GM12878 (cell line): ENCODE results near the gene CTNNA3. TPM values are rescaled to one million over a fixed set of nuclear protein-coding genes. Genes with fewer than 3 reads are reported as not detected.

Source experiments
- ATAC-seq: fragments of 200-7000 bp; cut with Tn5 transposase; 3 replicates; pipeline ENCODE4 v1.9.1; 2020; ENCODE audit warnings: mild to moderate bottlenecking, moderate library complexity
- BruUV-seq: library from RNA; stranded (reverse); fragments of 400-500 nt; replicated peaks from 2 replicates; lab custom pipeline; 2021; lab: Mats Ljungman, UMichigan
- CTCF ChIA-PET: fragments of 300-600 bp; sonication (Branson Sonifier 250); formaldehyde crosslinking; extraction: SDS; loops from one replicate; lab custom pipeline; 2021; ENCODE audit warnings: inconsistent platforms; lab: Yijun Ruan, JAX
- POLR2A ChIA-PET: fragments of 350-600 bp; formaldehyde crosslinking; extraction: SDS; loops from one replicate; lab custom pipeline; 2021; ENCODE audit warnings: inconsistent platforms; lab: Charles Lee
- RAD21 ChIA-PET: fragments of 300-600 bp; sonication (Branson Sonifier 250); formaldehyde crosslinking; loops from one replicate; lab custom pipeline; 2023; ENCODE audit warnings: antibody characterized with exemption; ENCODE audit not compliant: unreplicated experiment; lab: Charles Lee
- SMC1A ChIA-PET: fragments of 300-600 bp; sonication (Branson Sonifier 250); formaldehyde crosslinking; loops from one replicate; lab custom pipeline; 2023; ENCODE audit not compliant: unreplicated experiment, uncharacterized antibody; lab: Charles Lee
- DNase-seq: peaks from one replicate; pipeline ENCODE4 v3.0.0-alpha.2; 2011; ENCODE audit warnings: low read depth, low spot score
- FAIRE-seq: peaks from 3 replicates; lab custom pipeline; 2011; peaks lifted over from hg19 to GRCh38; lab: Jason Lieb, UNC
- H2AFZ ChIP-seq: 2 replicates; pipeline ENCODE4 v1.6.0; 2011; ENCODE audit warnings: low read depth, low read length, control low read depth; ENCODE audit not compliant: control insufficient read depth
- H3K27ac ChIP-seq: 2 replicates; pipeline ENCODE4 v1.5.1; 2011; ENCODE audit warnings: control low read depth; ENCODE audit not compliant: control insufficient read depth, insufficient read depth
- H3K27me3 ChIP-seq, 2 experiments: replicated peaks in 1 of 2; 2 replicates each; pipeline versions ENCODE4 v1.6.0 to v1.6.1; 2011; ENCODE audit warnings: low read length in 1 of 2; ENCODE audit not compliant: control insufficient read depth in 2 of 2, insufficient read depth in 2 of 2
- H3K36me3 ChIP-seq, 2 experiments: 2 replicates each; pipeline ENCODE4 v1.5.1; 2011; ENCODE audit warnings: low read length in 1 of 2; ENCODE audit not compliant: control insufficient read depth in 2 of 2, insufficient read depth in 2 of 2
- H3K4me1 ChIP-seq: 2 replicates; pipeline ENCODE4 v1.6.1; 2011; ENCODE audit warnings: mild to moderate bottlenecking, low read length, moderate library complexity, mixed read lengths; ENCODE audit not compliant: control insufficient read depth, insufficient read depth
- H3K4me2 ChIP-seq: 2 replicates; pipeline ENCODE4 v1.6.0; 2011; ENCODE audit warnings: control low read depth; ENCODE audit not compliant: control insufficient read depth, insufficient read depth
- H3K4me3 ChIP-seq: fragments of 200-600 bp; sonication (generic); 2 replicates; pipeline ENCODE4 v1.5.1; 2016
- H3K79me2 ChIP-seq: 2 replicates; pipeline ENCODE4 v1.6.0; 2011; ENCODE audit warnings: low read length; ENCODE audit not compliant: control insufficient read depth, insufficient read depth
- H3K9ac ChIP-seq: 2 replicates; pipeline ENCODE4 v1.8.0; 2011; ENCODE audit warnings: low read length, control low read depth, mixed read lengths; ENCODE audit not compliant: control insufficient read depth, insufficient read depth
- H3K9me3 ChIP-seq: replicated peaks from 3 replicates; pipeline ENCODE4 v1.5.1; 2011; ENCODE audit warnings: mild to moderate bottlenecking, low read length; ENCODE audit not compliant: control insufficient read depth, insufficient read depth
- H4K20me1 ChIP-seq: 2 replicates; pipeline ENCODE4 v1.6.0; 2011; ENCODE audit not compliant: control insufficient read depth, insufficient read depth
- ATF7 ChIP-seq: fragments of 450-650 bp; IDR thresholded peaks from 2 replicates; pipeline ENCODE4 v1.6.1; 2016; ENCODE audit warnings: low read depth, mild to moderate bottlenecking
- JUND ChIP-seq: IDR thresholded peaks from 2 replicates; pipeline ENCODE4 v1.6.1; 2012; ENCODE audit warnings: low read depth, mild to moderate bottlenecking, low read length, improper control_type of control experiment, moderate library complexity
- MTA2 ChIP-seq: fragments of 450-650 bp; IDR thresholded peaks from 2 replicates; pipeline ENCODE4 v1.6.1; 2016; ENCODE audit warnings: low read depth, mild to moderate bottlenecking, moderate library complexity
- NFIC ChIP-seq: IDR thresholded peaks from 2 replicates; pipeline ENCODE4 v1.6.1; 2012; ENCODE audit warnings: low read depth, mild to moderate bottlenecking, inconsistent platforms, low read length, moderate library complexity
- PKNOX1 ChIP-seq: fragments of 450-650 bp; IDR thresholded peaks from 2 replicates; pipeline ENCODE4 v1.6.1; 2016; ENCODE audit warnings: mild to moderate bottlenecking
- PML ChIP-seq: IDR thresholded peaks from 2 replicates; pipeline ENCODE4 v1.6.1; 2012; ENCODE audit warnings: low read length, inconsistent platforms
- RBBP5 ChIP-seq: fragments of 200-600 bp; sonication (generic); conservative IDR thresholded peaks from 2 replicates; pipeline ENCODE4 v1.6.1; 2016
- ZNF24 ChIP-seq: fragments of 450-650 bp; IDR thresholded peaks from 2 replicates; pipeline ENCODE4 v1.6.1; 2017; ENCODE audit warnings: antibody characterized with exemption, mild to moderate bottlenecking
- ZNF274 ChIP-seq: IDR thresholded peaks from one replicate; pipeline ENCODE4 v1.8.0; 2011; ENCODE audit not compliant: insufficient read length, insufficient read depth
- ZNF622 ChIP-seq: fragments of 450-650 bp; IDR thresholded peaks from 2 replicates; pipeline ENCODE4 v1.6.1; 2017; ENCODE audit warnings: mild to moderate bottlenecking, inconsistent platforms
- ZZZ3 ChIP-seq: IDR thresholded peaks from 2 replicates; pipeline ENCODE4 v1.6.1; 2011; ENCODE audit warnings: low read depth; ENCODE audit not compliant: control insufficient read depth, insufficient read length
- WGBS: methylation state at CpG from one replicate; pipeline ENCODE4 v1.1.6; 2016; ENCODE audit warnings: low lambda C conversion rate; ENCODE audit not compliant: insufficient replicate concordance, insufficient coverage; ENCODE audit errors: missing lambda C conversion rate; 5-methylcytosine and 5-hydroxymethylcytosine counted together
- in situ Hi-C: fragments of 300-500 bp; cut with MboI; formaldehyde crosslinking; loops from 9 replicates; pipeline ENCODE4 v1.14.3; 2018; ENCODE audit warnings: mixed read lengths
- intact Hi-C: fragments of 100-400 bp; cut with micrococcal nuclease; formaldehyde crosslinking; loops from one replicate; pipeline ENCODE4 v1.14.2; 2022; ENCODE audit not compliant: unreplicated experiment
- polyA plus RNA-seq, 11 experiments: library from polyadenylated mRNA; depleted of rRNA in 4 of 11; unstranded in 6 of 11; stranded (reverse) in 5 of 11; fragments of >200 nt; fragmentation: Nextera tagmentation in 4 of 11; fragmentation: Illumina TruSeq in 1 of 11; extraction: Ambion mirVana in 4 of 11; extraction: Trizol in 1 of 11; gene quantifications; 1 replicate in 1 of 11; 2 replicates in 10 of 11; pipeline versions ENCODE4 v1.2.1 to v1.2.3, GENCODE V29; 2011 to 2016; ENCODE audit warnings: inconsistent platforms in 2 of 11, missing spikeins in 2 of 11, low read depth in 1 of 11
- total RNA-seq, 4 experiments: library from RNA; depleted of rRNA in 3 of 4; stranded (reverse); fragments of >200 nt in 3 of 4; fragmentation: Illumina TruSeq in 1 of 4; extraction: Trizol in 1 of 4; gene quantifications; 2 replicates each; pipeline versions ENCODE4 v1.2.1 to v1.2.3, GENCODE V29; 2013 to 2021
- TF ChIP-seq, protein P1 (sequence below): fragments of 450-650 bp; formaldehyde crosslinking; IDR thresholded peaks from 2 replicates; pipeline ENCODE4 v1.4.0; 2022; ENCODE audit warnings: mild to moderate bottlenecking, moderate library complexity
- TF ChIP-seq, protein P2 (sequence below): fragments of 450-650 bp; IDR thresholded peaks from 2 replicates; pipeline ENCODE4 v1.6.1; 2016; ENCODE audit warnings: mild to moderate bottlenecking, moderate library complexity, borderline replicate concordance
- TF ChIP-seq, protein P3 (sequence below): IDR thresholded peaks from 2 replicates; pipeline ENCODE4 v1.6.1; 2012; ENCODE audit warnings: low read depth, low read length, improper control_type of control experiment

CTNNA3 gene
- total and polyA plus RNA-seq, 10 of the 15 experiments (the other 5 are each of a cell fraction or from before 2014, with no cell fraction given), result under 0.01 to 4.5 (median 0.22) TPM; not detected in 2

- WGBS, result 0% methylated on average over 1 of the region's 1 CpG
- POLR2A ChIA-PET, result no interaction called here
These were observed 445.3 kb downstream of the CTNNA3 start for GRCh38 chr10:67250686-67251085.

More at GRCh38 chr10:67250686-67251085, 445.3 kb downstream of the CTNNA3 start:
- H2AFZ ChIP-seq, result no peak overlapping the region
- H3K9ac ChIP-seq, result no peak overlapping the region
- ChIA-PET SMC1A (no interaction called here), RAD21 (no interaction called here), CTCF (no interaction called here)
- no peaks in the 10 kb centered on the region for H3K36me3 ChIP-seq
- intact Hi-C loops, result no loop called here
- H3K79me2 ChIP-seq, result no peaks in the 10 kb centered on the region
- in situ Hi-C loops, result no loop called here
- no peak for TF ChIP-seq ZNF622
- no peak for TF ChIP-seq PKNOX1
- TF ChIP-seq, protein P1, sequence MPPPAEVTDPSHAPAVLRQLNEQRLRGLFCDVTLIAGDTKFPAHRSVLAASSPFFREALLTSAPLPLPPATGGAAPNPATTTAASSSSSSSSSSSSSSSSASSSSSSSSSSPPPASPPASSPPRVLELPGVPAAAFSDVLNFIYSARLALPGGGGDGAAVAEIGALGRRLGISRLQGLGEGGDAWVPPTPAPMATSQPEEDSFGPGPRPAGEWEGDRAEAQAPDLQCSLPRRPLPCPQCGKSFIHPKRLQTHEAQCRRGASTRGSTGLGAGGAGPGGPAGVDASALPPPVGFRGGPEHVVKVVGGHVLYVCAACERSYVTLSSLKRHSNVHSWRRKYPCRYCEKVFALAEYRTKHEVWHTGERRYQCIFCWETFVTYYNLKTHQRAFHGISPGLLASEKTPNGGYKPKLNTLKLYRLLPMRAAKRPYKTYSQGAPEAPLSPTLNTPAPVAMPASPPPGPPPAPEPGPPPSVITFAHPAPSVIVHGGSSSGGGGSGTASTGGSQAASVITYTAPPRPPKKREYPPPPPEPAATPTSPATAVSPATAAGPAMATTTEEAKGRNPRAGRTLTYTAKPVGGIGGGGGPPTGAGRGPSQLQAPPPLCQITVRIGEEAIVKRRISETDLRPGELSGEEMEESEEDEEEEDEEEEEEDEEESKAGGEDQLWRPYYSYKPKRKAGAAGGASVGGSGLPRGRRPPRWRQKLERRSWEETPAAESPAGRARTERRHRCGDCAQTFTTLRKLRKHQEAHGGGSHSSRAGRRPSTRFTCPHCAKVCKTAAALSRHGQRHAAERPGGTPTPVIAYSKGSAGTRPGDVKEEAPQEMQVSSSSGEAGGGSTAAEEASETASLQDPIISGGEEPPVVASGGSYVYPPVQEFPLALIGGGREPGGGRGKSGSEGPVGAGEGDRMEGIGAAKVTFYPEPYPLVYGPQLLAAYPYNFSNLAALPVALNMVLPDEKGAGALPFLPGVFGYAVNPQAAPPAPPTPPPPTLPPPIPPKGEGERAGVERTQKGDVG, result no peak
- TF ChIP-seq, protein P2, sequence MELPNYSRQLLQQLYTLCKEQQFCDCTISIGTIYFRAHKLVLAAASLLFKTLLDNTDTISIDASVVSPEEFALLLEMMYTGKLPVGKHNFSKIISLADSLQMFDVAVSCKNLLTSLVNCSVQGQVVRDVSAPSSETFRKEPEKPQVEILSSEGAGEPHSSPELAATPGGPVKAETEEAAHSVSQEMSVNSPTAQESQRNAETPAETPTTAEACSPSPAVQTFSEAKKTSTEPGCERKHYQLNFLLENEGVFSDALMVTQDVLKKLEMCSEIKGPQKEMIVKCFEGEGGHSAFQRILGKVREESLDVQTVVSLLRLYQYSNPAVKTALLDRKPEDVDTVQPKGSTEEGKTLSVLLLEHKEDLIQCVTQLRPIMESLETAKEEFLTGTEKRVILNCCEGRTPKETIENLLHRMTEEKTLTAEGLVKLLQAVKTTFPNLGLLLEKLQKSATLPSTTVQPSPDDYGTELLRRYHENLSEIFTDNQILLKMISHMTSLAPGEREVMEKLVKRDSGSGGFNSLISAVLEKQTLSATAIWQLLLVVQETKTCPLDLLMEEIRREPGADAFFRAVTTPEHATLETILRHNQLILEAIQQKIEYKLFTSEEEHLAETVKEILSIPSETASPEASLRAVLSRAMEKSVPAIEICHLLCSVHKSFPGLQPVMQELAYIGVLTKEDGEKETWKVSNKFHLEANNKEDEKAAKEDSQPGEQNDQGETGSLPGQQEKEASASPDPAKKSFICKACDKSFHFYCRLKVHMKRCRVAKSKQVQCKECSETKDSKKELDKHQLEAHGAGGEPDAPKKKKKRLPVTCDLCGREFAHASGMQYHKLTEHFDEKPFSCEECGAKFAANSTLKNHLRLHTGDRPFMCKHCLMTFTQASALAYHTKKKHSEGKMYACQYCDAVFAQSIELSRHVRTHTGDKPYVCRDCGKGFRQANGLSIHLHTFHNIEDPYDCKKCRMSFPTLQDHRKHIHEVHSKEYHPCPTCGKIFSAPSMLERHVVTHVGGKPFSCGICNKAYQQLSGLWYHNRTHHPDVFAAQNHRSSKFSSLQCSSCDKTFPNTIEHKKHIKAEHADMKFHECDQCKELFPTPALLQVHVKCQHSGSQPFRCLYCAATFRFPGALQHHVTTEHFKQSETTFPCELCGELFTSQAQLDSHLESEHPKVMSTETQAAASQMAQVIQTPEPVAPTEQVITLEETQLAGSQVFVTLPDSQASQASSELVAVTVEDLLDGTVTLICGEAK, result no peak
- TF ChIP-seq ZZZ3, result no peak
- TF ChIP-seq ATF7, result no peak
- no peak for TF ChIP-seq NFIC
- TF ChIP-seq RBBP5, result no peak
- no peak for TF ChIP-seq ZNF274
- no peak for TF ChIP-seq PML
- TF ChIP-seq, protein P3, sequence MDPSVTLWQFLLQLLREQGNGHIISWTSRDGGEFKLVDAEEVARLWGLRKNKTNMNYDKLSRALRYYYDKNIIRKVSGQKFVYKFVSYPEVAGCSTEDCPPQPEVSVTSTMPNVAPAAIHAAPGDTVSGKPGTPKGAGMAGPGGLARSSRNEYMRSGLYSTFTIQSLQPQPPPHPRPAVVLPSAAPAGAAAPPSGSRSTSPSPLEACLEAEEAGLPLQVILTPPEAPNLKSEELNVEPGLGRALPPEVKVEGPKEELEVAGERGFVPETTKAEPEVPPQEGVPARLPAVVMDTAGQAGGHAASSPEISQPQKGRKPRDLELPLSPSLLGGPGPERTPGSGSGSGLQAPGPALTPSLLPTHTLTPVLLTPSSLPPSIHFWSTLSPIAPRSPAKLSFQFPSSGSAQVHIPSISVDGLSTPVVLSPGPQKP, result no peak
- no peak for TF ChIP-seq MTA2
- no peak for TF ChIP-seq JUND
- no peak for TF ChIP-seq ZNF24
- no peaks in the 10 kb centered on the region for H3K27me3 ChIP-seq
- BruUV-seq, result no TSS peak
- no peak overlapping the region for H3K27ac ChIP-seq
- no peak overlapping the region for H3K4me2 ChIP-seq
- no peak for DNase-seq
- no peaks in the 10 kb centered on the region for H3K4me1 ChIP-seq
- no peak for ATAC-seq
- no peak overlapping the region for H3K4me3 ChIP-seq
- no peaks in the 10 kb centered on the region for H4K20me1 ChIP-seq
- no peaks in the 10 kb centered on the region for H3K9me3 ChIP-seq
- FAIRE-seq, result no peak
